Stimulated activated naive CD8-positive, alpha-beta T cell treated with anti-CD3 and anti-CD28 coated beads, Interleukin-15, amount 100 ng/mL, for 72 hours (primary cell): ENCODE measurements around the gene TMEM207.
A peak's percentile ranks its signal among the peaks of the same experiment; 100 is the strongest.

Source experiments
- ATAC-seq: fragments of 150-1000 bp; cut with Tn5 transposase; 2 replicates; pipeline ENCODE4 v1.10.0; 2021; ENCODE audit warnings: mild to moderate bottlenecking, moderate library complexity
- DNase-seq, 2 donors: peaks; one replicate each; pipeline ENCODE4 v3.0.0; 2021 to 2022
- H3K27ac Mint-ChIP-seq, 2 donors: one replicate each; pipeline ENCODE4 v1.8.0; 2022; ENCODE audit warnings: mild to moderate bottlenecking in 2 of 2, mixed read lengths in 2 of 2, moderate library complexity in 2 of 2
- H3K27me3 Mint-ChIP-seq: one replicate; pipeline ENCODE4 v1.8.0; 2022; ENCODE audit warnings: mixed read lengths
- H3K4me1 Mint-ChIP-seq: one replicate; pipeline ENCODE4 v1.8.0; 2022; ENCODE audit warnings: mild to moderate bottlenecking, mixed read lengths
- H3K4me3 Mint-ChIP-seq, 2 donors: one replicate each; pipeline ENCODE4 v1.8.0; 2022; ENCODE audit warnings: mild to moderate bottlenecking in 2 of 2, mixed read lengths in 2 of 2, moderate library complexity in 1 of 2
- H3K9me3 Mint-ChIP-seq, 2 donors: one replicate each; pipeline ENCODE4 v1.8.0; 2022; ENCODE audit warnings: mixed read lengths in 2 of 2

Gene TMEM207

DNA sequence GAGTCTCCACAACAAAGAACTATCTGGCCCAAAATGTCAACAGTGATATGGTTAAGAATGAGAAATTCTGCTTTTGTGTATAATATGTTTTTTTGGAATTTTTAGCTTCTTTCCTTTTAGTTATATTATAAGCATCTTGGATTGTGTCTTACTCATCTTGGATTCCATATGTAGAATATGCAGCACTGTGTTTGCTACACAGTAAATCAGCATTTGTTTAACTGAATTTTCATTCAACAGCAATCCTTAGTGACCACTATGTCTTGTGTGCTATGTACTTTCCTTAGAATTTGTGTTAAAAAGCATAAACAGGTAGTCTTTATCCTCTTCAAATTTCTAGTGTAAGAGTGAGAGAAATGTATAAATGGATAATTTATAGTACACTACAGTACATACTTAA, 18.2 kb upstream of the TMEM207 start:
- DNase-seq (no peak), ATAC-seq (no peak)
- Mint-ChIP-seq H3K9me3 (peaks cover 9 to 17% of the 10 kb centered on the region in 2 donors), H3K27me3 (peaks cover 62% of the 10 kb centered on the region), H3K27ac (no peak overlapping the region), H3K4me3 (no peak overlapping the region), H3K4me1 (no peaks in the 10 kb centered on the region)

DNA sequence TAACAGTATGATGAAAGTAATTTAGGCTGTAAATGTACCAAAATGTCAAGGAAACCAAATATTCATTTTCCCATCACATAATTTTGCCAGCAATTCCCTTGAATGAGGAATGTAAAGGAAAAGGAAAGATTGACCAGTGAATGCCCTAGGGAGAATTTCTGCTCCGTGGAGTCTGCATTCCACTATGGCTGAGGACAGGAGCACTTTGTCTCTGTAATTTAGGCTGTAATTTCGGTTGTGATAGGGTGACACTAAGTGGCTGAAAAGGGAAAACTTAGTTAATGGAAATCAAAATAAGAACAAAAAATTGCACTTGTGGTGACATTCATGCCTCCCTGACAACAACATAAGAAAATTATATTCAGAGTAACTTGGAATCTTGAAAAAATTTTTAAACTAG, 8.3 kb upstream of the TMEM207 start:
- DNase-seq: no peak
- H3K4me1 Mint-ChIP-seq: no peaks in the 10 kb centered on the region
- H3K4me3 Mint-ChIP-seq: no peak overlapping the region
- no peak for ATAC-seq
- H3K27me3 Mint-ChIP-seq: peaks cover 25% of the 10 kb centered on the region
- no peak overlapping the region for H3K27ac Mint-ChIP-seq
- no peaks in the 10 kb centered on the region for H3K9me3 Mint-ChIP-seq

DNA sequence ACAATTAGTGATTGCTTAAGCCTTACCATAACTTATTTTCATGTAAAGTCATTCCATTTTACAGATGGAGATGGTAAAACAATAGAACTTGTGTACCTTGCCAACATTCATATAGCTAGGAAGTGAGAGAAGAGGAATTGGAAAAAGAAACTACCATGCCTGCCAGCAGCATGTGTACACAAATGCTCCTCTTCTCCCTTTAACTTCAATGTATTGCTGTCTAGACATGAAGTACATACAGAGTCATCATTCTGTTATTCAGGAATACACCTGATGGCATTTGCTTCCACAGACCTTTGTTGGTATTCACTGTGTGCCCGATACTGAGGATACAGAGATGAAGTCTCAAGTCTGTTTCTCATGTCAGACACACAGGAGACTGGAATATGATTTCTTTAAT, 7.1 kb upstream of the TMEM207 start:
- no peak for ATAC-seq
- Mint-ChIP-seq H3K27me3 (peaks cover 15% of the 10 kb centered on the region), H3K27ac (no peak overlapping the region), H3K4me1 (no peaks in the 10 kb centered on the region), H3K9me3 (no peaks in the 10 kb centered on the region), H3K4me3 (no peak overlapping the region)
- DNase-seq: no peak

DNA sequence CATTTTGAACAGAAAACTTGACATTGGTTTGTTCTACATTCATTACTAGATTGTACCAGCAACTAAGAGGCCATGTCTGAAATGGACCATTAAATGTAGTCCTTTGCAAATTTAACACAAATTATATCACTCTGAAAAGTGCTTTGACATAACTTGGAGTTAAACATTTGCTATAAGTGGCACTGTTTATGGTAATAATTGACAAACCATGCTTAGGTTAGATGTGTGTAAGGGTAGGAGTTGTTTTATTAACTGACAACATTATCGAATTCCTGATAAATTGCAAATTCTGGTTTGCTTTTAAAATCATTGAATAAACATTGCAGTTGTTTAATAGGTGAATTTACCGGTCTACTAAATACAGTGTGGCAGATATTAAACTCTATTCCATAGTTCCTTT, 6.1 kb upstream of the TMEM207 start:
- no peak for DNase-seq
- H3K27me3 Mint-ChIP-seq: peaks cover 11% of the 10 kb centered on the region
- no peak overlapping the region for H3K4me3 Mint-ChIP-seq
- no peak for ATAC-seq
- no peak overlapping the region for H3K27ac Mint-ChIP-seq
- no peaks in the 10 kb centered on the region for H3K9me3 Mint-ChIP-seq
- H3K4me1 Mint-ChIP-seq: no peaks in the 10 kb centered on the region

DNA sequence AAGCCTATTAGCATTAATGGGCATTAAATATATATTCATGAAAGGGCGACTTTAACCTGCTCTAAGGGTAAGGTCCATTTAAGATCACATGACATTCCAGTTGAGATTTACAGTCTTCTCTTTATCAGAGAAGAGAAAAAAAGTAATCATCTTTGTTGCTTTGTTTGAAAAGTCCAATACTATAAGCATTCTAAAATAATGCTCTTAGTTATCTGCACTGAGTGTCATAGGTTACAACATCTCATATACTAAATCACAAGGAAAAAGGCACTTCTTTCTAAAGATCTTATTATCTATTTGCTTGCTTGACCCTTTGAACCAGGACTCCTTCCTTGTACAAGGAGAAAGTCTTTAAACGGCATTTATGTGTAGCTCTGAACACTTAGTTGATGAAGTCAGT, 1.4 kb downstream of the TMEM207 start:
- Mint-ChIP-seq H3K27ac (no peak overlapping the region), H3K4me3 (no peak overlapping the region), H3K27me3 (peaks cover 11% of the 10 kb centered on the region), H3K9me3 (no peaks in the 10 kb centered on the region), H3K4me1 (peaks cover 9% of the 10 kb centered on the region)
- ATAC-seq: no peak
- DNase-seq: no peak

DNA sequence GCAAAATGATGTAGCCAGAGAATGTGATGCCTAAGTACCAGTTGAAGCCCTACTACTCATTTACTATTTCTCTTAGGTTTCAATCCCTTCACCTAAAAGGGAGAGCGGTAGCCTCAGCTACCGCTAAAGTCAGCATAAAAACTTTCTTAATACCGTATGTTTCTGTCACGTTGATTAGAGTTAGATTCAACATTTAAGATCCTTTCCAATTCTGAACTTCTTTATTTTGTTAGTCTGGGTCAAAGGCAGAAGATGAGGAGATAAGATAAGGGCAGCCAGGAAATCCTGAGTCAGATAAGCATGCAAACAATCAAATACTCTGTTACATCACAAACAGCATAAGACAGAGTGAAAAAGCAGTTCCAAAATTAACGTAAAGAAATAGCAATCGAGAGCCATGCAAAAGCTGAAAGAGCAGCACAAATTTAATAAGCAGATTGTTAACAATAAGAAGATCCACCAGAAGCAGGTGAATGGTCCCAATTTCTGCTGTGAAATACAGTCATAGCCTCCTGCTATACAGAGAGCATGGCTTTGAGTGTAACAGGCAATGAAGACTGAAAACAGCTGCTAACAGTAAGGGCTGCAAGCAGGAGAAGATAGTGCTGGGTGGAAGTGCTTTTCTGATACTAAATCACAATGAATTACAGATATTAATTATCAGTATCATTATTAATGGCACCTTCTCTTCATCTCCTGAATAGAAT, 3.0 kb downstream of the TMEM207 start:
- Mint-ChIP-seq H3K4me3 (no peak overlapping the region), H3K9me3 (no peaks in the 10 kb centered on the region), H3K27ac (no peak overlapping the region), H3K4me1 (peaks cover 9% of the 10 kb centered on the region), H3K27me3 (peaks cover 14% of the 10 kb centered on the region)
- no peak for ATAC-seq
- no peak for DNase-seq

DNA sequence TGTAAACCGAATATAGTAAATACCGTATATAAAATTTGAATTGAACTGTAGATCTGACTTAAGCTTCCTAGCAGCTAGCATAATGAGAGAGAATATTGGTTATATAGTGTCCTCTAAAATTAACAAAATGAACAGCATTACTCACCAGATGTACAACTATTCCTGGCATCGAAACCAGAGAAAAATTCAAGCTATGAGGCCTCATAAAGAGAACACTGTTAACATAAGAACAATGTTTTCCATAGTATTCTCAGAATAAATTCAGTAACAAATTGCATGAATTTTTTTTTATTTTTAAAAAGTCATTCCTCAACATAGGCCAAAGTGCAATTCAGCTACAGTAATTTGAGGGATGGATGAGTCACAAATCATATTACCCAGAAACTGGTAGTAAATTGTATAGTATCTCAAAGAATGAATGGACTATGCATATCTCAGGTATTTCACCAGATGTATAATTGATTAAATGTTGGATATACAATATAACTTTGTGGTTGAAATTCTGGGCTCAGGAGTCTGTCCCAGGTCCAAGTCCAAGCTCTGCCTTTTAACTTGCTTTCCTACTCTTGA, 5.0 kb downstream of the TMEM207 start:
- ATAC-seq (no peak), DNase-seq (no peak)
- Mint-ChIP-seq H3K9me3 (no peaks in the 10 kb centered on the region), H3K4me1 (peaks cover 9% of the 10 kb centered on the region), H3K27me3 (peaks cover 9% of the 10 kb centered on the region), H3K27ac (no peak overlapping the region), H3K4me3 (no peak overlapping the region)

DNA sequence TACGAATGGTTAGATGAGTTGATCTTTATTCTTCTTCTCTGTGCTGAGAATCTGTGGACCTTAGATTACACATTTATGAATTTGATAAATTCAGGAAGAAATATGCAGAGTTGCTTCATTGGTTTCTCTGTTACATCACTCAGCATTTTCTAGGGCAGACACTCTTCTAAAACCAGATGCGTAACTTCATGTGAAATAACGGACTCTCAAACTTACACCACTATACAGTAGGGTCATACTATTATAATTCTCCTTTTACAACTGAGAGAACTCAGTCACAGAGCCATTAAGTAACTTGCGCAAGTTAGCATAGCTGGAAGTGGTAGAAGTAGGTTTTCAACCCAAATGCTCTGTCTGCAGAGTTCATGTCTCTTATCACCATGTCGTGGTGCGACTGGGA, 5.7 kb downstream of the TMEM207 start:
- ATAC-seq (no peak), DNase-seq (no peak)
- no peaks in the 10 kb centered on the region for H3K9me3 Mint-ChIP-seq
- no peak overlapping the region for H3K27ac Mint-ChIP-seq
- no peak overlapping the region for H3K4me3 Mint-ChIP-seq
- H3K27me3 Mint-ChIP-seq: peaks cover 6% of the 10 kb centered on the region
- peaks cover 9% of the 10 kb centered on the region for H3K4me1 Mint-ChIP-seq

DNA sequence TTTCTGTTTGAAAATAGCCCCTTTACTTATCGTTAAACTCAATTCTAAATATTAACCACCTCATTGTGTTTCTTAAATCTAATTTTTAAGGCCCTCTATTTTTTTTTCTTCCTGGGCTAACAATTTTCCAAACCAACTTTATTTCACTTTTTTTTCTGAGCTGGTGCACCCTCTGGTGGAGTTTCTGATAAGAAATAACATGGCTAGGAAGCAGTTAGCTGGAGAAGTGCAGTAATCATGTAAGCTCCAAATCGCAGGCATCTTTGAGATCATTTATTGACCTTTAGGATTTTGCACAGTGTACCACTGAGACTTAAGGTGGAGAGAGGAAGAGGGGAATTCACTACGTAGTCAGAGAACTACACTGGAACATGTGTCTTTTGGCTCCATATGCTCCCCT, 6.4 kb downstream of the TMEM207 start:
- H3K27ac Mint-ChIP-seq: no peak overlapping the region
- H3K9me3 Mint-ChIP-seq: no peaks in the 10 kb centered on the region
- ATAC-seq (no peak), DNase-seq (no peak)
- H3K4me3 Mint-ChIP-seq: no peak overlapping the region
- peaks cover 6% of the 10 kb centered on the region for H3K27me3 Mint-ChIP-seq
- H3K4me1 Mint-ChIP-seq: peaks cover 9% of the 10 kb centered on the region

DNA sequence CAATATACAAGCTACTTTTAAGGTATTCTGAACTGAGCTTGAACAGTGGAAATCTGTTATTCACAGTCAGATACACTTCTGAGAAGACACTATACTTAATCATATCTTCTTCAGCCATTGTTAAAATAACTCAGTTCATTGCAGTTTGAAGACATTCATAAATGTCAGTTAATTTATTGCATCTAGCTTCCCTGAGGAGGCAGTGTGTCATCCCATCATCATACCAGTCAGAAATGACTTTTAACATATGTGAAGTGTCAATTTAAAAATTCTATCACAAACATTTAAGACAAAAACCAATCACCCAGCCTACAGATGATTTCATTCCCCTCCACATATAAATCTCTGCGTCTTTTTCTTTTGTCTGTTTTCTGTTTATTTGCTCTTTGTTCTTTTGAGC, 7.5 kb downstream of the TMEM207 start:
- H3K9me3 Mint-ChIP-seq: no peaks in the 10 kb centered on the region

DNA sequence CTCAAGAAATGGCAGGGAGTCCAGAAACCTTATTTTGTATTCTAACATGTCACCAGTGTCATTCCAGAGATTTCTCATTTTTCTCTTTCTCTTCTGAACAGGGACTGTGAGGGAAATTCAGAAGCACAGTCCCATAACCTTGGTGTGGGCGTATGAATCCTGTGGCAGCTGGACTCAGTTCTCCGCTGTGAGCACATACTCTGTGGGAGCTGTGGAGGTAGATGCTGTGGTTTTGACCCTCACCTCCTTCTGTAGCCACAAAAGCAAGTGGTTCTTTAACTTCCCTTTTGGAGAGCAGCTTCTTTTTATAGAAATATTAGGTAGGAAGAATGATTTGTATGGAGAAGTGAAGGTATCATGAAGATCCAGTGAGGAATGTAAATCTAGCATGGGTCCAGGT, 13.4 kb downstream of the TMEM207 start:
- Mint-ChIP-seq H3K27me3 (peaks cover 45% of the 10 kb centered on the region), H3K9me3 (peaks cover 0 to 9% of the 10 kb centered on the region in 2 donors), H3K4me3 (no peak overlapping the region), H3K4me1 (no peaks in the 10 kb centered on the region), H3K27ac (no peak overlapping the region)
- DNase-seq: no peak
- no peak for ATAC-seq

More for the DNA sequence above, 7.5 kb downstream of the TMEM207 start:
- Mint-ChIP-seq H3K27ac (no peak overlapping the region), H3K4me3 (no peak overlapping the region), H3K27me3 (peaks cover 7% of the 10 kb centered on the region), H3K4me1 (peaks cover 9% of the 10 kb centered on the region)
- DNase-seq (no peak), ATAC-seq (no peak)

DNA sequence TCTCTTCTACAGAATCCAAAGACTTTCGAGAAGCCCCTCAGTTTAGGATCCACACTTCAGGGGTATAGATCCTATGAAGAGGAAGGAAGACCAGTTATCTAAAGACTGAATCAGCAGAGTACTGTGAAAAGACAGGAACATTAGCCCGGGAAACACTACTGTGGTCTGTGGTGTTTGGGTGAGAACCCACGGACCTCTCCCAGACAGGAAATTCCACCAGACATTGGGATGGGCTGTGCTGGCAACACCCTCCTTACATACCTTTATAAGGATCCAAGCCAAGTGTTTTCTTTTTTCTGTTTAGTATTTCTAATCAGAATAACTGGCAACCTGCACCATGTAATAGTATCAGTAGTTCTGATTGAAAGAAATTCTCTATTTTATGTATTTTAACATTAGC, 14.1 kb downstream of the TMEM207 start:
- H3K27me3 Mint-ChIP-seq: peaks cover 45% of the 10 kb centered on the region
- DNase-seq: no peak
- no peak for ATAC-seq
- no peaks in the 10 kb centered on the region for H3K4me1 Mint-ChIP-seq
- H3K4me3 Mint-ChIP-seq: no peak overlapping the region
- H3K27ac Mint-ChIP-seq: no peak overlapping the region
- peaks cover 0 to 9% of the 10 kb centered on the region in 2 donors for H3K9me3 Mint-ChIP-seq

DNA sequence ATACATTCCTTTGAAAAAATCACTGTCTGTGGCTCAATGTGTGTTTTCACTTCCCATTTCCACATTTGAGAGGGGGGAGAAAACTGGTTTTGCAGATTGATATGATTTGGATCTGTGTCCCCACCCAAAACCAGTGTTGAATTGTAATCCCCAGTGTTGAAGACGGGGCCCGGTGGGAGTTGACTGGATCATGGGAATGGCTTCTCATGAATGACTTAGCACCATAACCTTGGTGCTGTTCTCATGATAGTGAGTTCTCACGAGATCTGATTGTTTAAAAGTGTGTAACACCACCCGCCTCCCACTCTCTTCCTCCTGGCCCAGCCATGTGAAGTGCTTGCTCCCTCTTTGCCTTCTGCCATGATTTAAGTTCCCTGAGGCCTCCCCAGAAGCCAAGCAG, 16.1 kb downstream of the TMEM207 start:
- Mint-ChIP-seq H3K9me3 (peaks cover 0 to 9% of the 10 kb centered on the region in 2 donors), H3K4me3 (no peak overlapping the region), H3K27me3 (peaks cover 45% of the 10 kb centered on the region), H3K27ac (no peak overlapping the region), H3K4me1 (no peaks in the 10 kb centered on the region)
- ATAC-seq (no peak), DNase-seq (no peak)

DNA sequence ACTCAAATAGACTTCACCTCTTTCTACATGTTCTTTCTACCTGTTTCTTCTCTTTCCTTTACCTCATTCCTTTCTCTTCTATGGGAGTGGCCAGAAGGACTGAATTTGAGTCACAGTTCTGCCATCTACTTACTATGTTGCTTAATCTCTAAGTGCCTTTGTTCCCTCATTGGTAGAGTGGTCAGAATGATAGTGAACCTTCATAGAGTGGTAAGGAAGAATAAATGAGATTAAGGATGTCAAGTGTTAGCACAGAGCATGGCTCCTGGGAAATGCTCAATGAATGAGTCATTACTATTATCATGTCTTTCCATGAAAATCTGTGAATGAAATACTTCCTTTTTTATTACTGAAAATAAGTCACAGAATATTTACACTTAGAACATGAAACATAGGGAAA, 17.5 kb downstream of the TMEM207 start:
- no peak for ATAC-seq

DNA sequence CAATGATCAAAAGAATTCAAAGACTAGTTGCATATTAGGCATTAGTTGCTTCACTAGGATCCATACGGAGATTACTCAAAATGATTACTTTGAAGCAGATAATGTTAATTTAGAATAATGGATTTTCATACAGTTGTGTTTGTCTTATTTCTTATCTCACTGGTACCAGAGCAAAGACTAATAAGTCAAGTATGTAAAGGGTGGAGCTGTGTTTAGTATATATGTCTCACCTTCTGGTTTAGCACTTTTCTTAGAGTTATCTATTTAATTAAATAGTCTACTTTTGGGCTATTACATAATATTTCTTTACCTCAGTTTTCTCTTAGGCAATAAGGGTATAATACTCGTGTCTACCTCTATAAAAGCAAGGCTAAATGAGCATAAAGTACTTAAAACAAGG, 18.8 kb downstream of the TMEM207 start:
- H3K27me3 Mint-ChIP-seq: peaks cover 32% of the 10 kb centered on the region
- no peak overlapping the region for H3K4me3 Mint-ChIP-seq
- H3K9me3 Mint-ChIP-seq: peaks cover 0 to 9% of the 10 kb centered on the region in 2 donors
- no peak overlapping the region for H3K27ac Mint-ChIP-seq
- ATAC-seq (no peak), DNase-seq (no peak)
- H3K4me1 Mint-ChIP-seq: no peaks in the 10 kb centered on the region

More for the DNA sequence above, 17.5 kb downstream of the TMEM207 start:
- Mint-ChIP-seq H3K27me3 (peaks cover 44% of the 10 kb centered on the region), H3K27ac (peak overlapping the region in 1 of 2 donors; percentile 86), H3K9me3 (peaks cover 0 to 9% of the 10 kb centered on the region in 2 donors), H3K4me3 (no peak overlapping the region), H3K4me1 (no peaks in the 10 kb centered on the region)
- no peak for DNase-seq

DNA sequence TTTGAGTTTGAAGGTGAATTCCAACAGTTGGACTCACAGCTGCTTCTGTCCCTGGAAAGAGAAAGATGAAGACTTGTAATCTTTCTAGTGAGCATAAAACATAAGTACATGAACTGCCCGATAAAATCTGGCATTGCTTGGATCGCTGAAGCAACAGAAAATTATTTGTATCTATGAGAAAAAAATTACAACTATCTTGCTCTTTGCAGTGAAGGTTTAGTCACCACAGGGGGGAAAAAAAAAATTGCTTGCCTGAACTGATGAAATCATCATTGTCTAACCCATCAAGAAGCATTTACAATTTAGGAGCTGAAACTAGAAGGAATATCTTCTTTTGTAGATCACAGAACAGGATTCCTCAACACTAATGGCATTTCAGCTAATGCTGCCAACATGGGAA, 20.0 kb downstream of the TMEM207 start:
- ATAC-seq (no peak), DNase-seq (no peak)
- H3K4me1 Mint-ChIP-seq: peaks cover 5% of the 10 kb centered on the region
- H3K9me3 Mint-ChIP-seq: peaks cover 0 to 9% of the 10 kb centered on the region in 2 donors
- H3K27ac Mint-ChIP-seq: no peak overlapping the region
- peaks cover 29% of the 10 kb centered on the region for H3K27me3 Mint-ChIP-seq
- no peak overlapping the region for H3K4me3 Mint-ChIP-seq
